GM18870 (cell line): Measurements from ENCODE around the gene TMEM219.

ENCODE experiments used
- ATAC-seq: cut with Tn5 transposase; IDR thresholded peaks from one replicate; pipeline ENCODE4 v1.9.1; 2021; ENCODE audit warnings: moderate library complexity; ENCODE audit not compliant: unreplicated experiment

Gene TMEM219

DNA sequence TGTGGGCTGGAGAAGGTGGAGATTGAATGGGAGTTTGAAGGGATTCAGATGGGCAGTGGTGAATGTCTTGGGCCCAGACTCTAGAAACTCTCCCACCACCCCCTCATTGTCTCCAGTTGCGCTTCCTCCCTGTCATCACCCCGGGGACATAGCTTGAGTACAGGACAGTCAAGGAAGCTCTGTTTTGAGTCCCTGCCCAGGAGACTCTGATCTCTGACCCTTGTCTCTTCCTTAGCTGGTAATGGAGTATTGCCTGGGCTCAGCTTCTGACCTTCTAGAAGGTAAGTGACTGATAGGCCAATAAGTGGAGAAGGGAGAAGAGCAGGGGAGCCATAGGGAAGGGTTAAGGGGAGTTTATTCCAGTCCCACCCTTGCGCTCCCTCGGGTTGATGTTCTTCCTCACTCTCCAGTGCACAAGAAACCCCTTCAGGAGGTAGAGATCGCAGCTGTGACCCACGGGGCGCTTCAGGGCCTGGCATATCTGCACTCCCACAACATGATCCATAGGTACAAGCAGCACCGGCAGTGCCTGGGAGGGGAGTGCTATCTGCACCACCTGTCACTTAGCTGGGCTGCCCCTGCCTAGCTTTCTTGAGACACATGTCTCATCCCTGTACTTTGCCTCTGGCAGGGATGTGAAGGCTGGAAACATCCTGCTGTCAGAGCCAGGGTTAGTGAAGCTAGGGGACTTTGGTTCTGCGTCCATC, 16.8 kb downstream of the TMEM219 start:
- ATAC-seq, result no peak

DNA sequence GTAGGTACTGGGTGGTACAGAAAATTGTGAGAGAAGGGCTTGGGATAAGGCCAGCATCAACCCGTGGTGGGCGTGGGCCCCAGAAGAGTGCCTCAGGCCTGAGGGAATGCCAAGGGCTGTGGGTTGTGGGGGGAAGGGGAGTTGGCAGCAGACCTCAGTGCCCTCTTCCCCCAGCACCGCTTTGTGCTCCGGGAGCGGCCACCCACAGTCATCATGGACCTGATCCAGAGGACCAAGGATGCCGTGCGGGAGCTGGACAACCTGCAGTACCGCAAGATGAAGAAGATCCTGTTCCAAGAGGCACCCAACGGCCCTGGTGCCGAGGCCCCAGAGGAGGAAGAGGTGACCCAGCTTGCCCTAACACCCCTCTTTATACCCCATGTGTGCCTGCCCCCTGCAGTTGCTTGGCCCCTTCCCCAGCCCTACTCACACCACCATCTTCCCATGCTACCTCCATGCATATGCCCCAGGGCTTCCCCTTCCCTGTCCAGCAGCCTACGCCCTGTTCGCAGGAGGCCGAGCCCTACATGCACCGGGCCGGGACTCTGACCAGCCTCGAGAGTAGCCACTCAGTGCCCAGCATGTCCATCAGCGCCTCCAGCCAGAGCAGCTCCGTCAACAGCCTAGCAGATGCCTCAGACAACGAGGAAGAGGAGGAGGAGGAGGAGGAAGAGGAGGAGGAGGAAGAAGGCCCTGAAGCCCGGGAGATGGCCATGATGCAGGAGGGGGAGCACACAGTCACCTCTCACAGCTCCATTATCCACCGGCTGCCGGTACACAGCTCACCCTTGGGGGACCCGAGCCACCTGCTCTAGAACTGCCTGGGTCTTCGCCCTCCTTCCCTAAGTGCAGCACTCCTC, 20.9 kb downstream of the TMEM219 start:
- no peak for ATAC-seq

DNA sequence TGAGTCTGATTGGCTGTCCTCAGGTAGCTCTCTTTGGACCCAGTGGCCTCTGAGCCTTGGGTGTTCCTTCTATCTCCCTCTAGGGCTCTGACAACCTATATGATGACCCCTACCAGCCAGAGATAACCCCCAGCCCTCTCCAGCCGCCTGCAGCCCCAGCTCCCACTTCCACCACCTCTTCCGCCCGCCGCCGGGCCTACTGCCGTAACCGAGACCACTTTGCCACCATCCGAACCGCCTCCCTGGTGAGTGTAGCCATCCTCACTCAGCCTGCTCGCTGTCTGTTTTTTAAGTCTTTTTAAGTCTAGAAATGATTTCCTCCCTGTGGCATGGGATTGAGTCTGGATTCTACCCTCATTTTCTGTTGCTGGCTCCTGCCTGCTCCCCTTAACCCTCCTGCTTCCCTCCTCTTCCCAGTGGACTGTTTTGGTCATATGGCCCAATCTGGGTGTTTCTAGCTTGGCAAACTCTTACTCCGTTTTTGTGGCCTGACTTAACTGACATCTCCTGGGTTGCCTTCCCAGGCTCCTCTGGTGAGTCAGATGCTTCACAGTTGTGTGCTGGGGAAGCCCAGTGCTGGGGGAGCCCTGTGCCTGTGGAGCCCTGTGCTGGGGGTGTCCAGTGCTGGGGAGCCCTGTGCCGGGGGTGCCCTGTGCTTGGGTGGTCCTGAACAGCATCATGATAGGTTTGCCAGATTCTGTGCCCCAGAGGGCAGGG, 21.7 kb downstream of the TMEM219 start:
- no peak for ATAC-seq

DNA sequence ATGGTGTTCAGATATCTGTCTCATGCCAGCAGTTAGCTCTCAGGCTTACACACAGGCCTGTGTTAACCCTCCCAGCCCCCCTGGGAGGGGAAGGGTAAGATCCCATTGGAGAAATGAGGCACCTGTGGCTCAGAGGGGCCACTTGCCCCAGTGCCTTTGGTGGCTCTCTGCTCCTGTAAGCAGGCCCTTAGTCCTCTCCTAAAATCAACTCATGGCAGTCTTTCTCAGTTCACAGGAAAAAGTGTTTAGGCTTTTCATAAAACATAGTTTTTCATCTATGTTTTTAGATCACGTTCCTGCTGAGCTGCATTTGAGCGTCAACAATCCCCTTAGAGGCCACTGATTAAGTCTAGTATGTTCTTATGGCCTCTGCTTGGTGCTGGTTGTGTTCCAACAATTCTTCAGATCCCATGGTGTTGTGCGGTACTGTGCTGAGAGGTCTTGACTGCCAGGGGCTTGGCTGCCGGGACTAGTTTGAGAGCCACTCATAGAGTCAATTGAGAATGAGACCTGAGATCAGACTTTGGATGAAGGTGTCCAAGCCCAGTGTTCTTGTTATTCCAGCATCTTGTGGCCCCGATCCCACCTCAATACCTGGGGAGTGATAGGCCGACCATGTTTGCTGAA, 22.4 kb downstream of the TMEM219 start:
- no peak for ATAC-seq

DNA sequence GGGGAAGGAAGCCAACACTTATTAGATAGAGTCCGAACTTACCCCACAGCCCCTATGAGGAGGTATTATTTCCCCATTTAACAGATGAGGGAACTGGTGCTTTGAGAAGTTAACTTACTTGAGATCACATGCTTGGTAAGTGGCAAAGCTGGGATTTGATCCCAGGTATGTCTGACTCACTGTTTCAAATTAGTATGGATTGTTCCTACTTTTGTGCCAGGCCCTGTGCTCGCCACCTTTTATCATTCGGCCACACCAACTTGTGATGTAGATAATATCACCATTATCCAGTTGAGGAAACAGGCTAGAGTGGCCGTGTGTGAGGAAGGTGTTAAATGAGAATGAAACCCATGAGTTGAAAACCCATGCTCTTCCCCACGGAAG, 22.9 kb downstream of the TMEM219 start:
- no peak for ATAC-seq

DNA sequence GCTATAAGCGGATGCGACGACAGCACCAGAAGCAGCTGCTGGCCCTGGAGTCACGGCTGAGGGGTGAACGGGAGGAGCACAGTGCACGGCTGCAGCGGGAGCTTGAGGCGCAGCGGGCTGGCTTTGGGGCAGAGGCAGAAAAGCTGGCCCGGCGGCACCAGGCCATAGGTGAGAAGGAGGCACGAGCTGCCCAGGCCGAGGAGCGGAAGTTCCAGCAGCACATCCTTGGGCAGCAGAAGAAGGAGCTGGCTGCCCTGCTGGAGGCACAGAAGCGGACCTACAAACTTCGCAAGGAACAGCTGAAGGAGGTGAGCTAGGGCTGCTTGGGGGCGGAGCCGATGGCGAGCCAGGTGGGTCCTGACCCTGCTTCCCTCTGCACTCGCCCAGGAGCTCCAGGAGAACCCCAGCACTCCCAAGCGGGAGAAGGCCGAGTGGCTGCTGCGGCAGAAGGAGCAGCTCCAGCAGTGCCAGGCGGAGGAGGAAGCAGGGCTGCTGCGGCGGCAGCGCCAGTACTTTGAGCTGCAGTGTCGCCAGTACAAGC, 23.5 kb downstream of the TMEM219 start:
- ATAC-seq, result no peak

DNA sequence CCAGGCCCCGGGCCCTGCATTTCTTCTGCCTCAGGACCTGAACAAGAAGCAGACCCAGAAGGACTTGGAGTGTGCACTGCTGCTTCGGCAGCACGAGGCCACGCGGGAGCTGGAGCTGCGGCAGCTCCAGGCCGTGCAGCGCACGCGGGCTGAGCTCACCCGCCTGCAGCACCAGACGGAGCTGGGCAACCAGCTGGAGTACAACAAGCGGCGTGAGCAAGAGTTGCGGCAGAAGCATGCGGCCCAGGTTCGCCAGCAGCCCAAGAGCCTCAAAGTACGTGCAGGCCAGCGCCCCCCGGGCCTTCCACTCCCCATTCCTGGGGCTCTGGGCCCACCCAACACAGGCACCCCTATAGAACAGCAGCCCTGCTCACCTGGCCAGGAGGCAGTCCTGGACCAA, 24.4 kb downstream of the TMEM219 start:
- ATAC-seq, result no peak

DNA sequence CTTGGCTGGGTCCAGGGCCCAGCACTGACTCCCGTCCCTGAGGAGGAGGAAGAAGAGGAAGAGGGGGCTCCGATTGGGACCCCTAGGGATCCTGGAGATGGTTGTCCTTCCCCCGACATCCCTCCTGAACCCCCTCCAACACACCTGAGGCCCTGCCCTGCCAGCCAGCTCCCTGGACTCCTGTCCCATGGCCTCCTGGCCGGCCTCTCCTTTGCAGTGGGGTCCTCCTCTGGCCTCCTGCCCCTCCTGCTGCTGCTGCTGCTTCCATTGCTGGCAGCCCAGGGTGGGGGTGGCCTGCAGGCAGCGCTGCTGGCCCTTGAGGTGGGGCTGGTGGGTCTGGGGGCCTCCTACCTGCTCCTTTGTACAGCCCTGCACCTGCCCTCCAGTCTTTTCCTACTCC, 25.1 kb downstream of the TMEM219 start:
- ATAC-seq, result no peak

DNA sequence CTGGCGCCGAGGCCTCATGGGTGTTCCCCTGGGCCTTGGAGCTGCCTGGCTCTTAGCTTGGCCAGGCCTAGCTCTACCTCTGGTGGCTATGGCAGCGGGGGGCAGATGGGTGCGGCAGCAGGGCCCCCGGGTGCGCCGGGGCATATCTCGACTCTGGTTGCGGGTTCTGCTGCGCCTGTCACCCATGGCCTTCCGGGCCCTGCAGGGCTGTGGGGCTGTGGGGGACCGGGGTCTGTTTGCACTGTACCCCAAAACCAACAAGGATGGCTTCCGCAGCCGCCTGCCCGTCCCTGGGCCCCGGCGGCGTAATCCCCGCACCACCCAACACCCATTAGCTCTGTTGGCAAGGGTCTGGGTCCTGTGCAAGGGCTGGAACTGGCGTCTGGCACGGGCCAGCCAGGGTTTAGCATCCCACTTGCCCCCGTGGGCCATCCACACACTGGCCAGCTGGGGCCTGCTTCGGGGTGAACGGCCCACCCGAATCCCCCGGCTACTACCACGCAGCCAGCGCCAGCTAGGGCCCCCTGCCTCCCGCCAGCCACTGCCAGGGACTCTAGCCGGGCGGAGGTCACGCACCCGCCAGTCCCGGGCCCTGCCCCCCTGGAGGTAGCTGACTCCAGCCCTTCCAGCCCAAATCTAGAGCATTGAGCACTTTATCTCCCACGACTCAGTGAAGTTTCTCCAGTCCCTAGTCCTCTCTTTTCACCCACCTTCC, 25.6 kb downstream of the TMEM219 start:
- ATAC-seq, result no peak

DNA sequence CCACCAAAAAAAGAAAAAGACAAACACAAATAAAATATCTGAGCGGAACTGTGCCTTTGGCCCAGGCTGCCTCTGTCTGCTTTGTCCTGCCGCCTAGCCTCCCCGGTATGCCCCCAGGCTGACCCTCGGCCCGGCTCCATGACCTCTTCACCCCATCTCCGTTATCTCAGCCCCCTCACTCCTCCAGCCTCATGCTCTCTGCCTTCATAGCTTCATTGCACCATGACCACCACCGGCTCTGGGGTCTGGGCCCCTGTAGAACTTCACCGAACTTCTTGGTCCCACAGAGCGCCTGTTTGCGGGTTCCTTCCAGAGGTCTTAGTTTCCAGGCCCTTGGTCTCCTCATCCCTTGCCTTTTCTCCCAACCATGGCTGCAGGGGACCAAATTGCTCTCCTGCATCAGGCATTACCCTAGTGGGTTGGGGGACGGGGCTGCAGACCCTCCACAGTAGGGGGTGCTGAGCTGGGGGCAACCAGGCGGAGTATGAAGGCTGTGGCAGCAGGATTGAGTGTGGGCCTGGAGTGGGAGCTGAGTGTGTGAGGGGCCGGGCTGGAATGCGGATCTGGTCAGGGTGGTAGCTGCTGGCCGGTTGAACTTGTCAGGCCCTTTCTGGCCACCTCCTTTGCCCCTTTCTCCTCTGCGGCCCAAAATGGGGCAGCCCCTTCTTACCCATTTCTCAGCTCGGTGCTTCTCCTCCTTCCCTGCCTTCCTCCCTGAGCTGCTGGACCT, 26.6 kb downstream of the TMEM219 start:
- ATAC-seq, result no peak

DNA sequence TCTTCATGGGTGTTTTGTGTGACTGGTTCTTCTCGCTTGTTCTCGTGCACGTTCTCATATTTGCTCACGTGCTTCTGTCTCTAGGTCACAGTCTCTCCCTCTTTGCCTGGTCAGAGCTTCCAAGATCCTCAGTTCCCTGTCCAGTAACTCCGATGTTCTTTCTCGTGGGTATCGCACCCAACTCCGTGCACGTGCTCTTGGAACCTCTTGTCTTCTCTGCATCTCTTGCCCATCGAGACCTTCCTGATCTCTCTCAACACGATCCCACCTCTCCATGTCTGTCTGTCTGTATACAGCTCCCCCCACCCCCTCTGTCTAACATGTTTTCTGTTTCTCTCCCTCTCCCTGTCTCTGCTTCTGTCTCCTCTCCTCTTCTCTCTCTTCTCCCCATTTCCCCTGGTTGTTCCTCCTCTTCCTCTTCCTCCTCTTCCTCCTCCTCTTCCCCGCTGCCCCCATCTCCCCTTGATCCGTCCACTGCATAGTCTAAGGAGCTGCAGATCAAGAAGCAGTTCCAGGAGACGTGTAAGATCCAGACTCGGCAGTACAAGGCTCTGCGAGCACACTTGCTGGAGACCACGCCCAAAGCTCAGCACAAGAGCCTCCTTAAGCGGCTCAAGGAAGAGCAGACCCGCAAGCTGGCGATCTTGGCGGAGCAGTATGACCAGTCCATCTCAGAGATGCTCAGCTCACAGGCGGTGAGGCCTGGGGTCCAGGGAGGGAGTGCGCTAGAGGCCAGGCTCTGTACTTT, 27.4 kb downstream of the TMEM219 start:
- no peak for ATAC-seq

DNA sequence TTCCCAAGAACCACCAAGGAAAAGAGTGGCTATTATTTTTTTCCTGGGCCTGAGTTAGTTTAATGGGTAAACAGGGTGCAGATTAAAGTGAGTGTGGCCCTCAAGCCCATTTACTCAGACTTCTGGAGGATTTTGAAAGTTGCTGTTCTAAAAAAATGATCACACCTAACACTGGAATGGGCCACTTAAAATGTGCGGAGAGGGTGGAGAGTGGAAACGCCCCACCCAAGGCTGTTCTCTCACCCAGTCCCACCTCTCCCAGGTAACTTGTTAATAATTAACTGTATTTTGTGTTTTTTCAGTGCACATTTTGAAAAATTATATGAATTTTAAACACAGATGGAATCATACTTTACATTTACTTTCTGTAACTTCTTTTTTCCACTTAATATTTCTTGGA, 28.2 kb downstream of the TMEM219 start:
- no peak for ATAC-seq

DNA sequence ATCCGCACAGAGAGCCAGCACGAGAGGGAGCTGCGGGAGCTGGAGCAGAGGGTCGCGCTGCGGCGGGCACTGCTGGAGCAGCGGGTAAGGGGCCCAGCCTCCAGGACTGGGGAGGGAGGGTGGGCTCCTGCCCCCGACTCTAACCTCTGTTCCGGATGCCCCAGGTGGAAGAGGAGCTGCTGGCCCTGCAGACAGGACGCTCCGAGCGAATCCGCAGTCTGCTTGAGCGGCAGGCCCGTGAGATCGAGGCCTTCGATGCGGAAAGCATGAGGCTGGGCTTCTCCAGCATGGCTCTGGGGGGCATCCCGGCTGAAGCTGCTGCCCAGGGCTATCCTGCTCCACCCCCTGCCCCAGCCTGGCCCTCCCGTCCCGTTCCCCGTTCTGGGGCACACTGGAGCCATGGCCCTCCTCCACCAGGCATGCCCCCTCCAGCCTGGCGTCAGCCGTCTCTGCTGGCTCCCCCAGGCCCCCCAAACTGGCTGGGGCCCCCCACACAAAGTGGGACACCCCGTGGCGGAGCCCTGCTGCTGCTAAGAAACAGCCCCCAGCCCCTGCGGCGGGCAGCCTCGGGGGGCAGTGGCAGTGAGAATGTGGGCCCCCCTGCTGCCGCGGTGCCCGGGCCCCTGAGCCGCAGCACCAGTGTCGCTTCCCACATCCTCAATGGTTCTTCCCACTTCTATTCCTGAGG, 29.1 kb downstream of the TMEM219 start:
- ATAC-seq, result no peak

DNA sequence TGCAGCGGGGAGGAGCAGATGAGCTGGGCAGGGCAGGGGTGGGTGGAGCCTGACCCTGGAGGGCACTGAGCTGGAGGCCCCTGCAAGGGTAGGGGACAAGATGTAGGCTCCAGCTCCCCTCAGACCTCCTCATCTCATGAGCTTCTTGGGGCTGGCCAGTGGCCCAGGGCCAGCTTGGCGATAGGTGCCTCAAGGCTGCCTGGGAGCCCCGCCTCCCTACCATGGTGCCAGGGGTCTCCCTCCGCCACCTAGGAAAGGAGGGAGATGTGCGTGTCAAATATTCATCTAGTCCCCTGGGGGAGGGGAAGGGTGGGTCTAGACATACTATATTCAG, 29.7 kb downstream of the TMEM219 start:
- no peak for ATAC-seq

DNA sequence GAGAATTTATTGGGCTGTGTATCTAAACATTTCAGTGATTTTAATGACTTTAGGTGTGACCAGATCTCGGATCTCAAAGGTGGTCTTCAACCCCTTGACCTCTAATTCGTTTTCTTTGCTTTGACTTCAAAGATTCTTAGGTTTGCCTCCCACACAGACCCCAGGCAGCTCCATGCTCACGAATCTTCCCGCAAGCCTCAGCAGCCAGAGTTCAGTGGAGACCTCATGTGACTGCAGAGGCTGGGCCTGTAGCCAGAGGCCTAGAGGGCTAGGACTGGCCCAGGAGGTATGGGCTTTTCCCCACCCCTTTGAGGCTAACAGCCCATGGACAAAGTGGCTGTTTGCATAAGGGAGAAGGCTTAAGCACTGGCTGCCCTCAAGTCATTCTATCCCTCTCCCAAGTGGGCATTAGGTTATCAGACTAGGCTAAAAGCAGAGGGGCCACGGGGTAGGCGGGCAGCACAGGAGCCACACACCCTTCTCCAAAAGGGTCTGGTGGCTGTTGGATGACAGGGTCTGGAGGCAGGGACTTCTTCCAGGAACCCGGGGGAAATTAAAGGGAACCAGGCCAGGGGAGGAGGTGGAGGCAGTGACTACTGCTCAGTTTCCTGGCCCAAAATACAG, 30.6 kb downstream of the TMEM219 start:
- no peak for ATAC-seq

DNA sequence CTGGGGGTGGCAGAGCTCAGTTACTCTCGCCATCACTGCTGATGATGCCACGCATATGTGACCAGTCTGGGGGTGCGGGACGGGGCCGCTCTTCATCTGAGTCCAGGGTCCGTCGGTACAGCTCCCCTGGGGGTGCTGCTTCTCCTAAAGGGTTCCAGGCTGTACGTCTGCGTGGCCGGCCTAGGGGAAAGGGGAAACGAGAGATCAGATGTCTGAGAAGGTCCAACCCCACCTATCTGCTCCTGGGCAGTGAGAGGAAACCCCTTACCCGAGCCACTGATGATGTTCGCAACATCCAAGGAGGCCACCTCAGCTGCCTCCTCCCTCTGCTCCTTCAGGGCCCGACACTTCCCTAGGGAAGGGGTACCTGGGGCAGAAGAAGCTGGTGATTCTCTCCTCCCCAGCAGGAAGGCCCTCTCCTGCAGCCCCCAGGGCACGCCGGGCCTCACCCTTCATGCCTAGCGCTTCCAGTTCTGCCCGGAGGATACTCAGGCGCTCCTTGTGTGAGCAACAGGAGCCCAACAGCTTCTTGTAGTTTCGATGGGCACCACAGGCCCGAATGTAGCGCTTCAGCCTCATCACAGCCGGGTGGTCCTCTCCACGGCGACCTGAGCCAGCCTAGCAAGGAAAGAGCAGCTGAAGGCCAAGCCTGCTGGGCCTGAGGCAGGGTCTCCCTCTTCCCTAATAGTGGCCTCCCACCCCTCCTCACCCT, 31.5 kb downstream of the TMEM219 start:
- no peak for ATAC-seq

DNA sequence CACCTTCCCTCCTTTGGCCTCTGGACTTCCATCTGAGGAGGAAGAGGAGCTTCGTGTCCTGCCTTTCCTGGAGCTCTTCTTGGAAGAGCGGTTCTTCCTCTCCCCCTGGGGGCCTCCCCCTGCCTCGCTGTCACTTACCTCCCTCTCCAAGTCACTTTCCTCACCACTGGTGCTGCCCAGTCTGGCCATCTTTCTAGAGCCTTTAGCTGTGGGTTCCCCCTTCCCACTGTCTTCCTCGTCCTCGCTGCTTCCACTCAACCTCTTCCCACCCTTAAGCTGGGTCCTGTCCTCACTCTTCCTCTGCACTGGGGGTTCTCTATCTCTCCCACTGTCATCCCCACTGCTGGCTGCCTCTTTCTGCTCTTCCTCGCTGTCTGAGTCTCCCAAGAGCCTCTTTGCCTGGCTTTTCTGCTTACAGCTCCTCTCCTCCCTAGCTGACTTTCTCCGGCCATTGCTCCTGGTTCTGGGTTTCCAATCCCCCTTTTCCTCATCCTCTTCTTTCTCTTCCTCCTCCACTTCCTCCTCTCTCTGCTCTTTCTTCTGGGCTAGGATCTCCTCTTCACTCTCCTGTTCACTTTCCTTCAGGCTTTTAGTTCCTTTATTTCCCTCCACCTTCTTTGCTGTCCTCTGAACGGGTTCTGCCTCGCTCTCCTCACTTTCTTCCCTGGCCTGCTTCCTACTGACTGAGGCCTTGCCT, 32.2 kb downstream of the TMEM219 start:
- no peak for ATAC-seq
